K562 (cell line): ENCODE data around the gene LMNB1. TPM values are rescaled to one million over a fixed set of nuclear protein-coding genes. Genes with fewer than 3 reads are reported as not detected.

Experiments
- ATAC-seq: fragments of 200-7000 bp; cut with Tn5 transposase; 3 replicates; pipeline ENCODE4 v1.9.1; 2020; ENCODE audit warnings: moderate library complexity
- BruUV-seq: library from RNA; stranded (reverse); fragments of 400-500 nt; replicated peaks from 2 replicates; lab custom pipeline; 2021; lab: Mats Ljungman, UMichigan
- CTCF ChIA-PET: fragments of 300-600 bp; formaldehyde crosslinking; extraction: SDS; loops from one replicate; lab custom pipeline; 2021; ENCODE audit warnings: low intra/inter-chr PET ratio; lab: Yijun Ruan, JAX
- POLR2A ChIA-PET: fragments of 300-600, 350-650 bp; sonication (Branson Sonifier 250); formaldehyde crosslinking; extraction: SDS; loops from one replicate; lab custom pipeline; 2021; ENCODE audit warnings: antibody characterized with exemption, inconsistent platforms; lab: Yijun Ruan, JAX
- DNase-seq, 4 experiments: peaks; one replicate each; pipeline versions ENCODE4 v3.0.0 to v3.0.0-alpha.2; 2011 to 2018; ENCODE audit warnings: low spot score in 3 of 4, mixed read lengths in 3 of 4; ENCODE audit errors: extremely low read depth in 1 of 4
- FAIRE-seq: peaks from 2 replicates; lab custom pipeline; 2011; peaks lifted over from hg19 to GRCh38; lab: Jason Lieb, UNC
- H2AFZ ChIP-seq: 2 replicates; pipeline ENCODE4 v1.6.0; 2011; ENCODE audit warnings: low read depth, low read length, control low read depth, inconsistent platforms
- H3K27ac ChIP-seq: fragments of 200-600 bp; 3 replicates; pipeline ENCODE4 v1.8.0; 2011; ENCODE audit warnings: low read depth, mild to moderate bottlenecking, control low read depth, inconsistent platforms, low read length, moderate library complexity, mixed read lengths; ENCODE audit errors: extremely low read depth
- H3K27me3 ChIP-seq, 2 experiments: fragments of 300-600 bp in 1 of 2; 2 replicates in 1 of 2; 3 replicates in 1 of 2; pipeline versions ENCODE4 v1.6.0 to v1.8.0; 2011; ENCODE audit warnings: inconsistent platforms in 2 of 2, low read length in 2 of 2, mild to moderate bottlenecking in 1 of 2, mixed read lengths in 1 of 2, moderate library complexity in 1 of 2; ENCODE audit not compliant: control insufficient read depth in 2 of 2, insufficient read depth in 2 of 2
- H3K36me3 ChIP-seq: fragments of 300-600 bp; 3 replicates; pipeline ENCODE4 v1.8.0; 2011; ENCODE audit warnings: mild to moderate bottlenecking, low read length, inconsistent platforms; ENCODE audit not compliant: control insufficient read depth, insufficient read depth
- H3K4me1 ChIP-seq, 2 experiments: fragments of 200-600 bp in 1 of 2; replicated peaks in 1 of 2; 2 replicates in 1 of 2; 3 replicates in 1 of 2; pipeline versions ENCODE4 v1.5.1 to v1.8.0; 2011; ENCODE audit warnings: inconsistent platforms in 2 of 2, low read length in 2 of 2, mild to moderate bottlenecking in 1 of 2, mixed read lengths in 1 of 2, moderate library complexity in 1 of 2; ENCODE audit not compliant: control insufficient read depth in 2 of 2, insufficient read depth in 2 of 2
- H3K4me2 ChIP-seq: 2 replicates; pipeline ENCODE4 v1.6.1; 2011; ENCODE audit warnings: low read length, control low read depth, inconsistent platforms, mixed read lengths; ENCODE audit not compliant: insufficient read depth
- H3K4me3 ChIP-seq: fragments of 200-600 bp; sonication (generic), shearing (Covaris generic); 2 replicates; pipeline ENCODE4 v1.5.1; 2016; ENCODE audit warnings: control low read depth, inconsistent platforms
- H3K79me2 ChIP-seq: fragments of 200-600 bp; 3 replicates; pipeline ENCODE4 v1.8.0; 2011; ENCODE audit warnings: low read length, inconsistent platforms; ENCODE audit not compliant: control insufficient read depth, insufficient read depth
- H3K9ac ChIP-seq, 2 experiments: 2 replicates each; pipeline versions ENCODE4 v1.6.0 to v1.6.1; 2011; ENCODE audit warnings: low read depth in 2 of 2, low read length in 2 of 2, control low read depth in 1 of 2, inconsistent platforms in 1 of 2, mild to moderate bottlenecking in 1 of 2, mixed read lengths in 1 of 2; ENCODE audit not compliant: insufficient read depth in 1 of 2
- H3K9me1 ChIP-seq: one replicate; pipeline ENCODE4 v1.6.0; 2011; ENCODE audit warnings: inconsistent platforms, mild to moderate bottlenecking, low read length, moderate library complexity; ENCODE audit not compliant: control insufficient read depth, insufficient read depth
- H3K9me3 ChIP-seq: replicated peaks from 2 replicates; pipeline ENCODE4 v1.5.1; 2011; ENCODE audit warnings: low read depth, low read length, inconsistent platforms; ENCODE audit not compliant: control insufficient read depth, insufficient read depth
- H4K20me1 ChIP-seq: replicated peaks from 2 replicates; pipeline ENCODE4 v1.6.1; 2011; ENCODE audit warnings: low read length, inconsistent platforms, mixed read lengths; ENCODE audit not compliant: control insufficient read depth, insufficient read depth
- ETS2 ChIP-seq: IDR thresholded peaks from 2 replicates; pipeline ENCODE4 v1.6.1; 2016; ENCODE audit warnings: borderline replicate concordance, missing genetic modification characterization, mild to moderate bottlenecking, moderate library complexity, missing compliant biosample characterization; ENCODE audit not compliant: poor library complexity, severe bottlenecking
- GABPB1 ChIP-seq: sonication (generic); formaldehyde crosslinking; IDR thresholded peaks from 2 replicates; pipeline ENCODE4 v1.8.0; 2022; ENCODE audit warnings: mild to moderate bottlenecking, missing genetic modification reagents
- MAFG ChIP-seq: fragments of 450-650 bp; conservative IDR thresholded peaks from 2 replicates; pipeline ENCODE4 v1.6.1; 2016; ENCODE audit warnings: missing genetic modification characterization, missing compliant biosample characterization
- MCM7 ChIP-seq, 2 experiments: fragments of 450-650 bp; IDR thresholded peaks; 2 replicates each; pipeline ENCODE4 v1.6.1; 2016 to 2018
- NR2C2 ChIP-seq, 2 experiments: fragments of 200-800 bp in 1 of 2; sonication (Bioruptor generic) in 1 of 2; sonication (generic) in 1 of 2; formaldehyde crosslinking in 1 of 2; IDR thresholded peaks; 2 replicates each; pipeline versions ENCODE4 v1.6.1 to v1.8.0; 2016 to 2022; ENCODE audit warnings: mild to moderate bottlenecking in 1 of 2, missing compliant biosample characterization in 1 of 2, missing genetic modification characterization in 1 of 2, missing genetic modification reagents in 1 of 2
- WGBS: fragments of 100-300 bp; shearing (Covaris generic); methylation state at CpG from one replicate; pipeline ENCODE4 v1.1.6; 2016; ENCODE audit warnings: low coverage, mixed read lengths; ENCODE audit not compliant: insufficient coverage; ENCODE audit errors: missing lambda C conversion rate; 5-methylcytosine and 5-hydroxymethylcytosine counted together
- in situ Hi-C: fragments of 300-500 bp; cut with MboI; formaldehyde crosslinking; loops from 4 replicates; pipeline ENCODE4 v1.15.0; 2018; ENCODE audit warnings: inconsistent platforms, mixed read lengths
- intact Hi-C: fragments of 100-400 bp; cut with micrococcal nuclease; formaldehyde crosslinking; loops from 2 replicates; pipeline ENCODE4 v1.14.2; 2022
- polyA plus RNA-seq, 8 experiments: library from polyadenylated mRNA; depleted of rRNA in 4 of 8; stranded (reverse) in 5 of 8; unstranded in 3 of 8; fragments of >200 nt; fragmentation: Nextera tagmentation in 2 of 8; fragmentation: Illumina TruSeq in 1 of 8; extraction: Ambion mirVana in 2 of 8; extraction: Trizol in 1 of 8; gene quantifications; 2 replicates each; pipeline versions ENCODE4 v1.2.1 to v1.2.3, GENCODE V29; 2011 to 2014; ENCODE audit warnings: inconsistent platforms in 1 of 8, missing spikeins in 1 of 8
- total RNA-seq, 7 experiments: library from RNA; depleted of rRNA in 6 of 7; stranded (reverse); fragments of >200 nt in 6 of 7; fragmentation: Illumina TruSeq in 2 of 7; extraction: Trizol in 2 of 7; gene quantifications; 2 replicates each; pipeline versions ENCODE4 v1.2.1 to v1.2.3, GENCODE V29; 2011 to 2021; ENCODE audit warnings: low replicate concordance in 1 of 7
- TF ChIP-seq, protein P1 (sequence below): fragments of 450-650 bp; formaldehyde crosslinking; IDR thresholded peaks from 2 replicates; pipeline ENCODE4 v1.4.0; 2022; ENCODE audit warnings: mild to moderate bottlenecking, moderate library complexity

LMNB1 gene
- total and polyA plus RNA-seq, 9 of the 15 experiments (the other 6 are each of a cell fraction or from before 2014, with no cell fraction given): 2.8 to 190 (median 131) TPM

GRCh38 chr5:126818736-126819135 lies 41.8 kb downstream of the LMNB1 start:
- no peak for FAIRE-seq
- Histone ChIP-seq H2AFZ (no peak overlapping the region), H3K79me2 (peaks cover 31% of the 10 kb centered on the region)
- no TSS peak for BruUV-seq
- in situ Hi-C loops: no loop called here
- TF ChIP-seq MCM7 (IDR thresholded peaks at IDR 0.05) (no peak), ETS2 (tag) (no peak), NR2C2 (CRISPR knock-in tag; IDR thresholded peaks at IDR 0.05) (no peak), NR2C2 (tag; IDR thresholded peaks at IDR 0.05) (no peak), GABPB1 (CRISPR knock-in tag) (no peak), MAFG (tag) (no peak)
- TF ChIP-seq, protein P1, sequence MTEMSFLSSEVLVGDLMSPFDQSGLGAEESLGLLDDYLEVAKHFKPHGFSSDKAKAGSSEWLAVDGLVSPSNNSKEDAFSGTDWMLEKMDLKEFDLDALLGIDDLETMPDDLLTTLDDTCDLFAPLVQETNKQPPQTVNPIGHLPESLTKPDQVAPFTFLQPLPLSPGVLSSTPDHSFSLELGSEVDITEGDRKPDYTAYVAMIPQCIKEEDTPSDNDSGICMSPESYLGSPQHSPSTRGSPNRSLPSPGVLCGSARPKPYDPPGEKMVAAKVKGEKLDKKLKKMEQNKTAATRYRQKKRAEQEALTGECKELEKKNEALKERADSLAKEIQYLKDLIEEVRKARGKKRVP (CRISPR knock-in tag): no peak
- TF ChIP-seq, all 486 proteins: peak for 0
- POLR2A ChIA-PET: no interaction called here
- DNase-seq (no peak), ATAC-seq (no peak)
- CTCF ChIA-PET: no interaction called here
- Histone ChIP-seq H3K4me2 (no peak overlapping the region), H3K27me3 (no peaks in the 10 kb centered on the region), H3K36me3 (peaks cover 94% of the 10 kb centered on the region), H3K4me3 (no peak overlapping the region), H4K20me1 (no peaks in the 10 kb centered on the region), H3K9me1 (no peaks in the 10 kb centered on the region), H3K9ac (no peak overlapping the region), H3K4me1 (no peaks in the 10 kb centered on the region), H3K27ac (no peak overlapping the region), H3K9me3 (no peaks in the 10 kb centered on the region)
- 99% methylated on average over 4 of the region's 4 CpGs for WGBS
- intact Hi-C loops: no loop called here
